Endodermal cell (in vitro differentiated cells): ENCODE data around the gene S100G. TPM values are rescaled to one million over a fixed set of nuclear protein-coding genes. Genes with fewer than 3 reads are reported as not detected.

Source experiments
- DNase-seq: peaks from one replicate; pipeline ENCODE4 v3.0.0-alpha.2; 2017
- H3K27ac ChIP-seq: 2 replicates; pipeline ENCODE4 v1.5.1; 2013; ENCODE audit warnings: mild to moderate bottlenecking, low read depth, low read length, moderate library complexity
- H3K27me3 ChIP-seq: 2 replicates; pipeline ENCODE4 v1.6.1; 2013; ENCODE audit warnings: mild to moderate bottlenecking, low read length, moderate library complexity; ENCODE audit not compliant: insufficient read depth, control insufficient read depth, poor library complexity, severe bottlenecking
- H3K36me3 ChIP-seq: 2 replicates; pipeline ENCODE4 v1.7.0; 2013; ENCODE audit warnings: mild to moderate bottlenecking, low read length, moderate library complexity; ENCODE audit not compliant: control insufficient read depth, insufficient read depth
- H3K4me1 ChIP-seq: one replicate; pipeline ENCODE4 v1.7.0; 2013; ENCODE audit warnings: low read length; ENCODE audit not compliant: control insufficient read depth, insufficient read depth
- H3K4me3 ChIP-seq: 2 replicates; pipeline ENCODE4 v1.5.1; 2013; ENCODE audit warnings: mild to moderate bottlenecking, low read length, moderate library complexity
- H3K9ac ChIP-seq: 2 replicates; pipeline ENCODE4 v1.6.1; 2013; ENCODE audit warnings: mild to moderate bottlenecking, low read length, moderate library complexity; ENCODE audit not compliant: poor library complexity, severe bottlenecking; ENCODE audit errors: extremely low read depth
- H3K9me3 ChIP-seq: 2 replicates; pipeline ENCODE4 v1.6.1; 2013; ENCODE audit warnings: mild to moderate bottlenecking, low read length, moderate library complexity; ENCODE audit not compliant: control insufficient read depth
- H3K27ac Mint-ChIP-seq: 2 replicates; pipeline ENCODE4 v1.8.0; 2020; ENCODE audit warnings: mixed read lengths
- H3K27me3 Mint-ChIP-seq: 2 replicates; pipeline ENCODE4 v1.8.0; 2021; ENCODE audit warnings: mild to moderate bottlenecking, mixed read lengths; ENCODE audit not compliant: insufficient read depth
- H3K36me3 Mint-ChIP-seq: 2 replicates; pipeline ENCODE4 v1.8.0; 2020; ENCODE audit warnings: low read depth, mixed read lengths
- H3K4me1 Mint-ChIP-seq: 2 replicates; pipeline ENCODE4 v1.8.0; 2020; ENCODE audit warnings: mixed read lengths
- H3K4me3 Mint-ChIP-seq: 2 replicates; pipeline ENCODE4 v1.8.0; 2020; ENCODE audit warnings: mild to moderate bottlenecking, moderate library complexity, mixed read lengths
- H3K9me3 Mint-ChIP-seq: 2 replicates; pipeline ENCODE4 v1.8.0; 2020; ENCODE audit warnings: mild to moderate bottlenecking, mixed read lengths
- WGBS, 2 experiments: methylation state at CpG; one replicate each; pipeline versions ENCODE4 v1.1.5 to v1.1.7; 2013; ENCODE audit warnings: missing lambda C conversion rate in 2 of 2, mixed read lengths in 1 of 2; ENCODE audit not compliant: insufficient coverage in 1 of 2, insufficient read length in 1 of 2; 5-methylcytosine and 5-hydroxymethylcytosine counted together
- total RNA-seq, 2 donors: library from RNA; stranded (reverse); fragmentation: NEBNext Ultra II Directional in 1 of 2; extraction: Animal tissue kit (Norgen Biotek cat#: 25700) in 1 of 2; gene quantifications; 2 replicates in 1 of 2; 3 replicates in 1 of 2; pipeline ENCODE4 v1.2.1, GENCODE V29; 2021
- TF ChIP-seq, protein P1 (sequence below): fragments of 200-600 bp; sonication (generic); conservative IDR thresholded peaks from 2 replicates; pipeline ENCODE4 v1.5.0; 2021; ENCODE audit warnings: antibody characterized with exemption, mild to moderate bottlenecking

The S100G gene
- total RNA-seq, 2 donors from 2014 or later, result not detected

DNA sequence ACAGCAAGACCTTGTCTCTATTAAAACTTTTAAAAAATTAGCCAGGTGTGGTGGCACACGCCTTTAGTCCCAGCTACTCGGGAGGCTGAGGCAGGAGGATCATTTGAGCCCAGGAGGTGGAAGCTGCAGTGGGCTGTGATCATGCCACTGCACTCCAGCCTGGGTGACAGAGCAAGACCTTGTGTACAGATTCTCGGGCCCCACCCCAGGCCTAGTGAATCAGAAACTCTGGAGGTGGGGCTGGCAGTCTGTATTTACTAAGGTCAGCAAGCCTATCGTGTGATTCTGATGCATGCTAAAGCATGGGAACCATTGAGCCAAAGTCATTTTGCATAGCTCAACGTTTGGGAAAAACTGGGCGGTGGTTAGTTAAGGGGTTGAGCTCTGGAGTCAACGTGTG, 3.5 kb downstream of the S100G start:
- 92 to 100% methylated on average over 2 to 7 of the region's 7 CpGs for WGBS, 2 experiments
- H3K4me1 Mint-ChIP-seq, result peaks cover 8% of the 10 kb centered on the region
- Histone ChIP-seq H3K9ac (no peak overlapping the region), H3K9me3 (no peaks in the 10 kb centered on the region), H3K4me3 (no peak overlapping the region), H3K27ac (no peak overlapping the region), H3K36me3 (peaks cover 5% of the 10 kb centered on the region), H3K27me3 (no peaks in the 10 kb centered on the region), H3K4me1 (no peaks in the 10 kb centered on the region)
- no peak for DNase-seq
- H3K36me3 Mint-ChIP-seq, result peaks cover 71% of the 10 kb centered on the region
- H3K9me3 Mint-ChIP-seq, result no peaks in the 10 kb centered on the region
- H3K27me3 Mint-ChIP-seq, result no peaks in the 10 kb centered on the region
- TF ChIP-seq, protein P1, sequence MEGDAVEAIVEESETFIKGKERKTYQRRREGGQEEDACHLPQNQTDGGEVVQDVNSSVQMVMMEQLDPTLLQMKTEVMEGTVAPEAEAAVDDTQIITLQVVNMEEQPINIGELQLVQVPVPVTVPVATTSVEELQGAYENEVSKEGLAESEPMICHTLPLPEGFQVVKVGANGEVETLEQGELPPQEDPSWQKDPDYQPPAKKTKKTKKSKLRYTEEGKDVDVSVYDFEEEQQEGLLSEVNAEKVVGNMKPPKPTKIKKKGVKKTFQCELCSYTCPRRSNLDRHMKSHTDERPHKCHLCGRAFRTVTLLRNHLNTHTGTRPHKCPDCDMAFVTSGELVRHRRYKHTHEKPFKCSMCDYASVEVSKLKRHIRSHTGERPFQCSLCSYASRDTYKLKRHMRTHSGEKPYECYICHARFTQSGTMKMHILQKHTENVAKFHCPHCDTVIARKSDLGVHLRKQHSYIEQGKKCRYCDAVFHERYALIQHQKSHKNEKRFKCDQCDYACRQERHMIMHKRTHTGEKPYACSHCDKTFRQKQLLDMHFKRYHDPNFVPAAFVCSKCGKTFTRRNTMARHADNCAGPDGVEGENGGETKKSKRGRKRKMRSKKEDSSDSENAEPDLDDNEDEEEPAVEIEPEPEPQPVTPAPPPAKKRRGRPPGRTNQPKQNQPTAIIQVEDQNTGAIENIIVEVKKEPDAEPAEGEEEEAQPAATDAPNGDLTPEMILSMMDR, result no peak
- H3K27ac Mint-ChIP-seq, result peak overlapping the region; percentile 52
- no peak overlapping the region for H3K4me3 Mint-ChIP-seq

DNA sequence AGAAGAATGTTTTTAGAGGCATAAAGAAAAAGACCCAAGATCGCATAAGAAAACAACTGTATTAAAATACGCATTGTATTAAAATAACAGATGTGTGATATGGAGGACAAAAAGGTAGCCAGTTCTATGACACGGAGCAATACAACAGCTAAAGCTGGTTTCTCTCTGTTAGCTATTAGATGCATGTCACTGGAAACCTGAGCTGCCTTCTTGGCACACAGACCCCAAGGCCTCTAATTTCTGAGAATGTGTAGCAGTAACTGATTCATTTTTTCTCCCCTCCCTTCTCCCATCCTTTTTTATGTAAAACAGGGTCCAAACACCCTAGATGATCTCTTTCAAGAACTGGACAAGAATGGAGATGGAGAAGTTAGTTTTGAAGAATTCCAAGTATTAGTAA, 4.1 kb downstream of the S100G start:
- Histone ChIP-seq H3K9me3 (no peaks in the 10 kb centered on the region), H3K9ac (no peak overlapping the region), H3K4me1 (no peaks in the 10 kb centered on the region), H3K27ac (no peak overlapping the region), H3K27me3 (no peaks in the 10 kb centered on the region), H3K36me3 (peaks cover 5% of the 10 kb centered on the region), H3K4me3 (no peak overlapping the region)
- TF ChIP-seq, protein P1, result no peak
- no peak overlapping the region for H3K4me3 Mint-ChIP-seq
- peak overlapping the region; percentile 56 for H3K27ac Mint-ChIP-seq
- peaks cover 71% of the 10 kb centered on the region for H3K36me3 Mint-ChIP-seq
- WGBS, 2 experiments, result 94 to 97% methylated on average over 2 to 3 of the region's 3 CpGs
- no peak for DNase-seq
- H3K9me3 Mint-ChIP-seq, result no peaks in the 10 kb centered on the region
- H3K27me3 Mint-ChIP-seq, result no peaks in the 10 kb centered on the region
- peaks cover 8% of the 10 kb centered on the region for H3K4me1 Mint-ChIP-seq

DNA sequence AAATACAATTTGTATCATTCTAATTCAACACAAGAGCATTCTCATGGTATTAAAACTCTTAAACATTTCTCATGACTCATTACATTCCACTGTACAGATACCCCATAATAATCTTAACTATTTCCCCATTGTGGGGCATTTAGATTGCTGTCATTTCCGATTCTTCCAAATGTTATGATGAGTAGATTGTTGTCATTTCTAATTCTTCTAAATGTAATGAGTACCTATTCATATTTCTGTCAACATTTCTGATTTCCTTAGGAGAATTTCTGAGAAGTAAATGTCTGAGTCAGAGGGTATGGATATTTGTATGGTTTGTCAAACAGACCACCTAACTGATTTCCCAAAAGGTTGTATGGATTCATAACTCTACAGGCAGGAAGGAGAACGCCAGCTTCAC, 8.3 kb downstream of the S100G start:
- H3K27ac Mint-ChIP-seq, result no peak overlapping the region

More for the DNA sequence above, 8.3 kb downstream of the S100G start:
- TF ChIP-seq, protein P1, result no peak
- Mint-ChIP-seq H3K27me3 (no peaks in the 10 kb centered on the region), H3K36me3 (peaks cover 67% of the 10 kb centered on the region), H3K4me1 (peaks cover 19% of the 10 kb centered on the region), H3K4me3 (no peak overlapping the region), H3K9me3 (no peaks in the 10 kb centered on the region)
- H3K27me3 ChIP-seq, result no peaks in the 10 kb centered on the region
- H3K4me1 ChIP-seq, result no peaks in the 10 kb centered on the region
- H3K27ac ChIP-seq, result no peak overlapping the region
- DNase-seq, result no peak
- no peak overlapping the region for H3K4me3 ChIP-seq
- WGBS, 2 experiments, result 100% methylated on average over 1 of the region's 2 CpGs; no CpG with 5 or more reads in 1 of the 2 experiments
- H3K9ac ChIP-seq, result no peak overlapping the region
- peaks cover 16% of the 10 kb centered on the region for H3K36me3 ChIP-seq
- H3K9me3 ChIP-seq, result no peaks in the 10 kb centered on the region
